Measurements from ENCODE around the gene APP. TPM values are rescaled to one million over a fixed set of nuclear protein-coding genes. Genes with fewer than 3 reads are reported as not detected.

Gene APP
- total RNA-seq, 2 donors from 2014 or later, result 267 to 564 TPM

DNA sequence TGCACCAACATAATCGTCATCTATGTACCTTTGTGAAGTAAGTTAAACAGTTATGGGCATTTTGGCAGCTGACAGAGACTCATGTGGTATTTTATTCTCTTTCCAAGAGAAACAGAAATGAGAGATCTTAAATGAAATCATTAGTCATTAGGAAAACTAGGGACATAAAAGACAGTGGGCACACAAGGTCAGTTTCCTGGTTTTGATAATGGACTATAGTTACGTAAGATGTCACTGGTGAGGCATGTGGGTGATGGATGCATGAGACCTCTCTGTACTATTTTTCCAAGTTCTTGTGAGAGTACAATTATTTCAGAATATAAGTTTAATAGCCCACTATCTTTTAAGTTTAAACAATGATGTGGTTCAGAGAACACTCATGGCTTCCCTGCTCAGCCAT, 216.9 kb downstream of the APP start:
- H3K27ac ChIP-seq, result no peak overlapping the region
- H3K36me3 ChIP-seq, result no peaks in the 10 kb centered on the region
- intact Hi-C loops (cut with DNase I), result no loop called here
- H3K4me3 ChIP-seq, result no peak overlapping the region
- no peaks in the 10 kb centered on the region for H3K4me1 ChIP-seq (replicated peaks)
- H3K27me3 ChIP-seq (replicated peaks; ENCODE audit: insufficient read depth), result no peaks in the 10 kb centered on the region
- TF ChIP-seq, protein P1, sequence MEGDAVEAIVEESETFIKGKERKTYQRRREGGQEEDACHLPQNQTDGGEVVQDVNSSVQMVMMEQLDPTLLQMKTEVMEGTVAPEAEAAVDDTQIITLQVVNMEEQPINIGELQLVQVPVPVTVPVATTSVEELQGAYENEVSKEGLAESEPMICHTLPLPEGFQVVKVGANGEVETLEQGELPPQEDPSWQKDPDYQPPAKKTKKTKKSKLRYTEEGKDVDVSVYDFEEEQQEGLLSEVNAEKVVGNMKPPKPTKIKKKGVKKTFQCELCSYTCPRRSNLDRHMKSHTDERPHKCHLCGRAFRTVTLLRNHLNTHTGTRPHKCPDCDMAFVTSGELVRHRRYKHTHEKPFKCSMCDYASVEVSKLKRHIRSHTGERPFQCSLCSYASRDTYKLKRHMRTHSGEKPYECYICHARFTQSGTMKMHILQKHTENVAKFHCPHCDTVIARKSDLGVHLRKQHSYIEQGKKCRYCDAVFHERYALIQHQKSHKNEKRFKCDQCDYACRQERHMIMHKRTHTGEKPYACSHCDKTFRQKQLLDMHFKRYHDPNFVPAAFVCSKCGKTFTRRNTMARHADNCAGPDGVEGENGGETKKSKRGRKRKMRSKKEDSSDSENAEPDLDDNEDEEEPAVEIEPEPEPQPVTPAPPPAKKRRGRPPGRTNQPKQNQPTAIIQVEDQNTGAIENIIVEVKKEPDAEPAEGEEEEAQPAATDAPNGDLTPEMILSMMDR (IDR thresholded peaks at IDR 0.05), result no peak
- TF ChIP-seq POLR2A (IDR thresholded peaks at IDR 0.05), result no peak
- DNase-seq (ENCODE audit: low spot score), result no peak
- no peaks in the 10 kb centered on the region for H3K9me3 ChIP-seq
- 68% methylated on average over 2 of the region's 2 CpGs for WGBS

DNA sequence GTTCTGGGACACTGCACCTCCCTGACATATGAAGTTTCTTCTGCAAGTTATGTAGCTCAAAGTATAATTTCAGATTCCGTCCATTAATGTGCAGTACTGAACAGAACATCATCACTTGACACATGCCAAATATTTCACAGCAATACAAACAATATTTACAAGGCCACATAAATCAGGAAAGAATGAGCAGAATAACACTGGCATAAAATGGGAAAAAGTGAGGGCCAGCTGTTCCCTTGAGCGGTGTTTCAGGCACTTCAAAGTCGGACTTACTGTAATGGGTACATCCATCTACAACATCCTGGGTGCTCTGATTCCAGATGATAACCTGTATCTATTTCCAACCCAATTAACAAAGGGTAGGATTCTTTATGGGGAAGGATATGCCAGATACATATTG, 217.4 kb downstream of the APP start:
- no peak overlapping the region for H3K4me3 ChIP-seq
- no peak for TF ChIP-seq POLR2AphosphoS5 (IDR thresholded peaks at IDR 0.05)
- TF ChIP-seq POLR2A (IDR thresholded peaks at IDR 0.05), result no peak
- TF ChIP-seq, protein P1 (IDR thresholded peaks at IDR 0.05), result no peak
- H3K36me3 ChIP-seq, result no peaks in the 10 kb centered on the region
- no peak overlapping the region for H3K27ac ChIP-seq
- no peaks in the 10 kb centered on the region for H3K9me3 ChIP-seq
- H3K4me1 ChIP-seq (replicated peaks), result no peaks in the 10 kb centered on the region
- 76% methylated on average over 3 of the region's 3 CpGs for WGBS
- no peak for DNase-seq (ENCODE audit: low spot score)
- intact Hi-C loops (cut with DNase I), result no loop called here
- no peaks in the 10 kb centered on the region for H3K27me3 ChIP-seq (replicated peaks; ENCODE audit: insufficient read depth)

DNA sequence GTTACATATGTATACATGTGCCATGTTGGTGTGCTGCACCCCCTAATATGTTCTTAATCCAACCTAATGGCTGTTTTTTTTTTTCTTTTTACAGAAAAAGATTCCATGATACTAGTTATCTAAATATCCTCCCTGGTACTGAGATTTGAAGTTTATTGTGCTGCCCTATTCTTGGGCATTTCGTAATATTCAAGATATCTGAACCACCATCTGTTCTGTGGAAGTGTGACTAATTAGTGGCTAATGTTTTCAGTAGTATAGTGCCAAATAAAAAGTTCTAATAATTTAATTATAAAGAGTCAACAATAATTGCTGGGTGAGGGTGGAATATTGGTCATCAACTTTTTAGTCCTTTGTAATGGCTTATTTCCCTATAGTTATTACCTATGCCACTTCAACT, 218.3 kb downstream of the APP start:
- DNase-seq (ENCODE audit: low spot score), result no peak
- Histone ChIP-seq H3K4me3 (no peak overlapping the region), H3K4me1 (replicated peaks) (no peaks in the 10 kb centered on the region), H3K9me3 (no peaks in the 10 kb centered on the region), H3K36me3 (no peaks in the 10 kb centered on the region), H3K27ac (no peak overlapping the region), H3K27me3 (replicated peaks; ENCODE audit: insufficient read depth) (no peaks in the 10 kb centered on the region)
- intact Hi-C loops (cut with DNase I), result no loop called here
- WGBS, result 93% methylated on average over 1 of the region's 1 CpG
- TF ChIP-seq POLR2A (IDR thresholded peaks at IDR 0.05) (no peak), POLR2AphosphoS5 (IDR thresholded peaks at IDR 0.05) (no peak)
- TF ChIP-seq, protein P1 (IDR thresholded peaks at IDR 0.05), result no peak

DNA sequence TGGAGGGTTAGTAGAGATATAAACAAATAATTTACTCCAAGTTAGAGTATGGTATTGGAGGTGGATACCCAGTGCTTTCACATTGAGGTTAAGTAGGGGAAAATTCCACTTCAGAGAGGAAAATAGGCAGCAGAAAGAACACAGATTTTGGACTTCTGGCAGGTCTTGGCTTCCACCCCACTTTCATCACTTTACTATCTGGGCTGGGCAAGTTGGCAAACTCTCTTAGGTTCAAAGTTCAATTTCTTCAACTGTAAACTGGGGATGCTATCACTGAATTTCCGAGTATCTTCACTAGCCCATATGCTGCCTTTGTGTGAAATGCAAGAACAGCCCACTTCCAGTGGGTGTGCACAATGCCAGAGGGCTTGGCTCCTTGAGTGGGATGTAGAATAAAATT, 220.9 kb downstream of the APP start:
- H3K36me3 ChIP-seq, result no peaks in the 10 kb centered on the region
- intact Hi-C loops (cut with DNase I), result no loop called here
- H3K9me3 ChIP-seq, result no peaks in the 10 kb centered on the region
- no peak overlapping the region for H3K27ac ChIP-seq
- H3K27me3 ChIP-seq (replicated peaks; ENCODE audit: insufficient read depth), result no peaks in the 10 kb centered on the region
- TF ChIP-seq POLR2AphosphoS5 (IDR thresholded peaks at IDR 0.05) (no peak), POLR2A (IDR thresholded peaks at IDR 0.05) (no peak)
- TF ChIP-seq, protein P1 (IDR thresholded peaks at IDR 0.05), result no peak
- no peaks in the 10 kb centered on the region for H3K4me1 ChIP-seq (replicated peaks)
- DNase-seq (ENCODE audit: low spot score), result no peak
- H3K4me3 ChIP-seq, result no peak overlapping the region
- WGBS, result 0% methylated on average over 1 of the region's 1 CpG

DNA sequence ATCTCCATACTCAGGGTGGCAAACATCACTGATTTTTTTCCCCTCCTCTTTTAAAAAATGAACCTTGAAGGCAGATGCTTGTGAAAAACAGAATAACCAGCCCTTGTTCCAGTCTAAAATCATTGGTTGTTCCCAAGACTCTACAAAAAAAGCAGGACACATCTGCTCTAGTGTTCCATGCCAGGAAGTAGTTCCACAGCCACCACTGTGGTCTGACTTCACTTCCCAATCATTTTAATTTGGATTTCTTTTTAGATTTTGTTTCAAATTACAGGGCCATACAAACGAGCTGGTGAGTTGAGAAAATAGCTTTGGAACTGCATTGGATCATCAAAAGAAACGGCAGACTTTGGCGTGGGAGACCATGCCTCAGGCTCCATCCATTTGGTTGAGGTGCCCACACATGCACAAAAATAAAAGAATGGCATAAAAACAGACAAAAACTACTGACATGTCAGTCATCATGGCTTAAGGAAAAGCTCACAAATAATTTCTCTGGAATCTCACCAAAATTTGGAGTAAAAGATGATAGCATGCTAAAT, 225.8 kb downstream of the APP start:
- no peak overlapping the region for H3K27ac ChIP-seq
- intact Hi-C loops (cut with DNase I), result no loop called here
- H3K4me1 ChIP-seq (replicated peaks), result no peaks in the 10 kb centered on the region
- 65% methylated on average over 3 of the region's 3 CpGs for WGBS
- H3K27me3 ChIP-seq (replicated peaks; ENCODE audit: insufficient read depth), result no peaks in the 10 kb centered on the region
- no peak overlapping the region for H3K4me3 ChIP-seq
- H3K9me3 ChIP-seq, result no peaks in the 10 kb centered on the region
- TF ChIP-seq POLR2A (IDR thresholded peaks at IDR 0.05) (no peak), POLR2AphosphoS5 (IDR thresholded peaks at IDR 0.05) (no peak)
- TF ChIP-seq, protein P1 (IDR thresholded peaks at IDR 0.05), result no peak
- no peak for DNase-seq (ENCODE audit: low spot score)
- H3K36me3 ChIP-seq, result no peaks in the 10 kb centered on the region
